Trophoblast cell (in vitro differentiated cells and primary cell): ENCODE measurements around the gene GIMAP1.

Experiments used
- DNase-seq, 2 donors: peaks; one replicate each; pipeline ENCODE4 v3.0.0-alpha.2; 2016
- H2AFZ ChIP-seq: 2 replicates; pipeline ENCODE4 v1.6.1; 2013; ENCODE audit warnings: low read length, moderate library complexity, mild to moderate bottlenecking; ENCODE audit not compliant: insufficient read depth, poor library complexity
- H2AK5ac ChIP-seq: 2 replicates; pipeline ENCODE4 v1.6.1; 2013; ENCODE audit warnings: mild to moderate bottlenecking, low read length
- H2BK120ac ChIP-seq: 2 replicates; pipeline ENCODE4 v1.6.1; 2013; ENCODE audit warnings: low read length, mild to moderate bottlenecking, moderate library complexity; ENCODE audit not compliant: insufficient read depth, poor library complexity
- H2BK12ac ChIP-seq: 2 replicates; pipeline ENCODE4 v1.6.1; 2013; ENCODE audit warnings: mild to moderate bottlenecking, low read length, moderate library complexity
- H2BK5ac ChIP-seq: 2 replicates; pipeline ENCODE4 v1.6.1; 2013; ENCODE audit warnings: low read length, low read depth, moderate library complexity, mild to moderate bottlenecking; ENCODE audit not compliant: poor library complexity
- H3K14ac ChIP-seq: 2 replicates; pipeline ENCODE4 v1.6.1; 2013; ENCODE audit warnings: mild to moderate bottlenecking, low read length
- H3K18ac ChIP-seq: 2 replicates; pipeline ENCODE4 v1.6.1; 2013; ENCODE audit warnings: mild to moderate bottlenecking, low read length
- H3K23ac ChIP-seq: 2 replicates; pipeline ENCODE4 v1.6.1; 2013; ENCODE audit warnings: low read length
- H3K27ac ChIP-seq: 2 replicates; pipeline ENCODE4 v1.5.1; 2013; ENCODE audit warnings: low read depth, mild to moderate bottlenecking, inconsistent platforms, low read length, moderate library complexity
- H3K27me3 ChIP-seq: 2 replicates; pipeline ENCODE4 v1.6.1; 2013; ENCODE audit warnings: inconsistent platforms, mild to moderate bottlenecking, low read length, moderate library complexity; ENCODE audit not compliant: insufficient read depth
- H3K36me3 ChIP-seq, 2 experiments: 1 replicate in 1 of 2; 2 replicates in 1 of 2; pipeline ENCODE4 v1.6.1; 2013; ENCODE audit warnings: low read length in 2 of 2, mild to moderate bottlenecking in 2 of 2, moderate library complexity in 1 of 2; ENCODE audit not compliant: insufficient read depth in 2 of 2, control insufficient read depth in 1 of 2
- H3K4ac ChIP-seq: 2 replicates; pipeline ENCODE4 v1.6.1; 2013; ENCODE audit warnings: low read depth, mild to moderate bottlenecking, low read length, moderate library complexity
- H3K4me1 ChIP-seq, 2 experiments: 1 replicate in 1 of 2; 2 replicates in 1 of 2; pipeline ENCODE4 v1.6.1; 2013; ENCODE audit warnings: low read length in 2 of 2, mild to moderate bottlenecking in 2 of 2, moderate library complexity in 1 of 2; ENCODE audit not compliant: insufficient read depth in 2 of 2, control insufficient read depth in 1 of 2
- H3K4me2 ChIP-seq: 2 replicates; pipeline ENCODE4 v1.6.1; 2013; ENCODE audit warnings: inconsistent platforms, mild to moderate bottlenecking, low read length, moderate library complexity
- H3K4me3 ChIP-seq: 2 replicates; pipeline ENCODE4 v1.5.1; 2013; ENCODE audit warnings: mild to moderate bottlenecking, low read depth, low read length, inconsistent platforms
- H3K79me1 ChIP-seq: one replicate; pipeline ENCODE4 v1.6.1; 2013; ENCODE audit warnings: low read length
- H3K79me2 ChIP-seq: 2 replicates; pipeline ENCODE4 v1.6.1; 2013; ENCODE audit warnings: low read length, mild to moderate bottlenecking; ENCODE audit not compliant: control insufficient read depth, insufficient read depth, poor library complexity
- H3K9ac ChIP-seq: 2 replicates; pipeline ENCODE4 v1.6.1; 2013; ENCODE audit warnings: mild to moderate bottlenecking, low read length
- H3K9me3 ChIP-seq: 2 replicates; pipeline ENCODE4 v1.6.1; 2013; ENCODE audit warnings: low read depth, mild to moderate bottlenecking, control low read depth, inconsistent platforms, low read length; ENCODE audit not compliant: insufficient read depth
- H4K12ac ChIP-seq: 2 replicates; pipeline ENCODE4 v1.6.1; 2013; ENCODE audit warnings: low read depth, mild to moderate bottlenecking, low read length, moderate library complexity
- H4K8ac ChIP-seq: 2 replicates; pipeline ENCODE4 v1.6.1; 2013; ENCODE audit warnings: low read depth, mild to moderate bottlenecking, low read length, moderate library complexity
- H4K91ac ChIP-seq: one replicate; pipeline ENCODE4 v1.6.1; 2013; ENCODE audit warnings: low read depth, mild to moderate bottlenecking, low read length, moderate library complexity
- WGBS: extraction: QIAGEN DNeasy Blood & Tissue Kit; methylation state at CpG from one replicate; pipeline ENCODE4 v1.1.7; 2013; ENCODE audit warnings: missing lambda C conversion rate; ENCODE audit not compliant: insufficient read length, insufficient coverage; ENCODE audit errors: extremely low coverage; 5-methylcytosine and 5-hydroxymethylcytosine counted together

Gene GIMAP1

DNA sequence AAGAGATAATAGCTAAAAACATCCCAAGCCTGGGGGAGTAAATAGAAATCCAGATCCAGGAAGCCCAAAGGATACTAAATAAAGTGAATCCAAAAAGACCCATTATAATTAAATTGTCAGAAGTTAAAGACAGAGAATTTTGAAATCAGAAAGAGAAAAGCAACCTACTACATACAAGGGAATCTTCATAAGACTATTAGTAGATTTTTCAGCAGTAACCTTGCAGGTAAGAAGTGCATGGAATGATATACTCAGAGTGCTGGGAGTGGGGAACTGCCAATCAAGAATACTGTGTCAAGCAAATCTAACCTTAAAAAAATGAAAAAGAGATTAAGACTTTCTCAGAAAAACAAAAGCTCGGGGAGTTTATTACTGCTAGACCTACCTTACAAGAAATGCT lies 13.2 kb upstream of the GIMAP1 start:
- Histone ChIP-seq H3K36me3 (no peaks in the 10 kb centered on the region), H3K18ac (no peak overlapping the region), H3K14ac (no peak overlapping the region), H4K8ac (no peak overlapping the region), H3K4ac (no peak overlapping the region), H3K79me1 (no peaks in the 10 kb centered on the region), H3K79me2 (no peaks in the 10 kb centered on the region), H2AK5ac (no peak overlapping the region), H3K9ac (no peak overlapping the region), H3K9me3 (no peaks in the 10 kb centered on the region), H3K23ac (no peak overlapping the region), H2BK5ac (no peak overlapping the region), H3K4me2 (no peak overlapping the region), H2AFZ (no peak overlapping the region), H2BK12ac (no peak overlapping the region), H3K4me3 (no peak overlapping the region), H3K27ac (no peak overlapping the region), H2BK120ac (no peak overlapping the region), H3K27me3 (no peaks in the 10 kb centered on the region), H4K12ac (no peak overlapping the region), H3K4me1 (no peaks in the 10 kb centered on the region), H4K91ac (no peak overlapping the region)
- WGBS: no CpG with 5 or more reads among the region's 1 CpG
- no peak for DNase-seq

DNA sequence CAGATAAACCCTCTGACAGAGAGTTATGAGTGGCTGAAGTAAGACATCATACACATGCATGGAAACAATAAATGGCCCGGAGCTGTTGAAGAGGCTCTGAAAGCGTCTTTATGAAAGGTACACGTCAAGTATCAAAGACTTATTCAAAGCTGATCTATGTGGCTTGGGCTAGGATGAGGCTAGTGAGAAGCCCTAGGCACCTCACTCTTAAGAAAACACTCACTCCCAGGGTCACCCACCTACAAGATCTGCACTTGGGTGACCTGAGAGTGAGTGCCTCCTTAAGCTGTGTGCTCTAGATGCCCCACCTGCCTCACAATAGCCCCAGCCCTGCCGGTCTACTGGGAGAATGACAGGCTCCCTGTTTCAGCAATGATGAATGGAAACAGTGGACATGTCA lies 1.1 kb upstream of the GIMAP1 start:
- Histone ChIP-seq H4K91ac (no peak overlapping the region), H3K79me2 (no peaks in the 10 kb centered on the region), H3K4me2 (no peak overlapping the region), H3K27me3 (peaks cover 3% of the 10 kb centered on the region), H3K9ac (no peak overlapping the region), H3K18ac (no peak overlapping the region), H3K23ac (no peak overlapping the region), H2BK12ac (no peak overlapping the region), H4K12ac (no peak overlapping the region), H4K8ac (no peak overlapping the region), H3K4me3 (no peak overlapping the region), H2AFZ (no peak overlapping the region), H3K4me1 (no peaks in the 10 kb centered on the region), H3K4ac (no peak overlapping the region), H3K27ac (no peak overlapping the region), H2BK120ac (no peak overlapping the region), H3K79me1 (no peaks in the 10 kb centered on the region), H2BK5ac (no peak overlapping the region), H3K9me3 (peaks cover 2% of the 10 kb centered on the region), H3K14ac (no peak overlapping the region), H2AK5ac (no peak overlapping the region), H3K36me3 (no peaks in the 10 kb centered on the region)
- no CpG with 5 or more reads among the region's 4 CpGs for WGBS
- no peak for DNase-seq

DNA sequence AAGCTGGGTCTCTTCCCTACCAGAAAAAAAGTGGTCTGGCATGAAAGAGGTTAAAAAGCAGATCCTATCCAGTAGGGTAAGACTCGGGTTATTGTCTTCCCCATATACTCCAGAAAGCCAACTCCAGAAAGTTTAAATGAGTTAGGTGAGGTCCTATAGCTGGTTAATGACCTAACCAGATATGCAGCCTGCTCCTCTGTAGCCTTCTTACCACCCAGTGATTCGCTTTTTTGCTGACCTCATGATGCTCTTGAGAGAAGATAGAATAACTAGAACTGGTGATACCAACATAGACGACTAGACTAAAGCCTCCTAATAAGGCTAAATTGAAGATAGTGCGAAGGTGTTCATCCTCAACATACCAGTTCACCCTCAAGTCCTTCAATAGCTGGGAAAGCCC lies 675 bp upstream of the GIMAP1 start:
- Histone ChIP-seq H2BK12ac (no peak overlapping the region), H3K4me2 (no peak overlapping the region), H4K12ac (no peak overlapping the region), H4K8ac (no peak overlapping the region), H4K91ac (no peak overlapping the region), H3K4me1 (no peaks in the 10 kb centered on the region), H2BK120ac (no peak overlapping the region), H3K14ac (no peak overlapping the region), H3K4ac (no peak overlapping the region), H2AK5ac (no peak overlapping the region), H3K27me3 (peaks cover 3% of the 10 kb centered on the region), H2BK5ac (no peak overlapping the region), H3K79me2 (no peaks in the 10 kb centered on the region), H3K9ac (no peak overlapping the region), H3K27ac (no peak overlapping the region), H3K23ac (no peak overlapping the region), H3K36me3 (no peaks in the 10 kb centered on the region), H2AFZ (no peak overlapping the region), H3K4me3 (no peak overlapping the region), H3K9me3 (peaks cover 2% of the 10 kb centered on the region), H3K79me1 (no peaks in the 10 kb centered on the region), H3K18ac (no peak overlapping the region)
- WGBS: no CpG with 5 or more reads among the region's 4 CpGs
- no peak for DNase-seq

DNA sequence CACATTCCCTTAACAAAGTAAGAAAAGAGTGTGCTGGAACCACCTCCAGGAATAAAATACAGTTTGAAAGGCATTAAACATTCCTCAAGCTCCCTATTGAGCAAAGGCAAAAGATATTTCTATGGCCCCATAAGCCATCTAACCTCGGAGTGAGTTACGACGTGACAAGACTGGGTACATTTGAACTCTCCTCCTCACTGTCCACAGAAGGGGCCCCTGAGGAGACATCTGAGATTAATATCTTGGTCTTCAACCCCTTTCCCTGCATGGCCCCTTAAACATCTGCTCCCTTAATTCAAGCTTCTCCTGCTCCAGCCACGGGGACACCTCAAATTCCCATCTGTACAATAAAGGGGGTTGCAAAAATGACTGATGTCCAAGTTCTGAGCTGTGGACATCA lies 526 bp downstream of the GIMAP1 start:
- Histone ChIP-seq H4K91ac (no peak overlapping the region), H2BK120ac (no peak overlapping the region), H3K36me3 (no peaks in the 10 kb centered on the region), H3K23ac (no peak overlapping the region), H3K79me2 (no peaks in the 10 kb centered on the region), H4K8ac (no peak overlapping the region), H2AK5ac (no peak overlapping the region), H2BK5ac (no peak overlapping the region), H3K9ac (no peak overlapping the region), H3K4me2 (no peak overlapping the region), H2AFZ (no peak overlapping the region), H4K12ac (no peak overlapping the region), H2BK12ac (no peak overlapping the region), H3K4me3 (no peak overlapping the region), H3K14ac (no peak overlapping the region), H3K27ac (no peak overlapping the region), H3K18ac (no peak overlapping the region), H3K27me3 (peaks cover 3% of the 10 kb centered on the region), H3K9me3 (peaks cover 2% of the 10 kb centered on the region), H3K79me1 (no peaks in the 10 kb centered on the region), H3K4ac (no peak overlapping the region), H3K4me1 (no peaks in the 10 kb centered on the region)
- DNase-seq: no peak
- WGBS: no CpG with 5 or more reads among the region's 4 CpGs
